MM.1S (cell line): ENCODE results near the gene PAX1.

Experiments
- DNase-seq: peaks from one replicate; pipeline ENCODE4 v3.0.0-alpha.2; 2015
- H2AFZ ChIP-seq: fragments of 300-600 bp; sonication (generic); 2 replicates; pipeline ENCODE4 v1.6.0; 2016; ENCODE audit warnings: antibody characterized with exemption, low read length
- H3F3A ChIP-seq: fragments of 300-600 bp; sonication (generic); 2 replicates; pipeline ENCODE4 v1.6.1; 2016; ENCODE audit warnings: mild to moderate bottlenecking, antibody characterized with exemption, low read length, moderate library complexity, mixed read lengths; ENCODE audit not compliant: insufficient read depth
- H3K27ac ChIP-seq: fragments of 300-600 bp; sonication (generic); 2 replicates; pipeline ENCODE4 v1.5.1; 2016; ENCODE audit warnings: mild to moderate bottlenecking, low read length
- H3K27me3 ChIP-seq: fragments of 300-600 bp; sonication (generic); replicated peaks from 2 replicates; pipeline ENCODE4 v1.6.0; 2016; ENCODE audit warnings: low read length; ENCODE audit not compliant: insufficient read depth
- H3K36me3 ChIP-seq: fragments of 300-600 bp; sonication (generic); replicated peaks from 2 replicates; pipeline ENCODE4 v1.6.1; 2016; ENCODE audit warnings: mild to moderate bottlenecking, low read length, mixed read lengths; ENCODE audit not compliant: insufficient read depth
- H3K4me1 ChIP-seq: fragments of 300-600 bp; sonication (generic); 2 replicates; pipeline ENCODE4 v1.6.1; 2016; ENCODE audit warnings: low read length, mixed read lengths
- H3K4me2 ChIP-seq: fragments of 300-600 bp; sonication (generic); 2 replicates; pipeline ENCODE4 v1.6.0; 2016; ENCODE audit warnings: low read depth, low read length
- H3K4me3 ChIP-seq: fragments of 300-600 bp; sonication (generic); 2 replicates; pipeline ENCODE4 v1.5.1; 2016; ENCODE audit warnings: low read length, mixed read lengths
- H3K79me2 ChIP-seq: fragments of 300-600 bp; sonication (generic); 2 replicates; pipeline ENCODE4 v1.6.1; 2016; ENCODE audit warnings: mixed run types, low read length, mixed read lengths
- H3K9ac ChIP-seq: fragments of 300-600 bp; sonication (generic); 2 replicates; pipeline ENCODE4 v1.6.1; 2016; ENCODE audit warnings: low read length, mixed read lengths
- H3K9me2 ChIP-seq: fragments of 300-600 bp; sonication (generic); replicated peaks from 2 replicates; pipeline ENCODE4 v1.6.1; 2016; ENCODE audit warnings: mild to moderate bottlenecking, low read length, mixed read lengths; ENCODE audit not compliant: insufficient read depth
- H3K9me3 ChIP-seq: fragments of 300-600 bp; sonication (generic); replicated peaks from 2 replicates; pipeline ENCODE4 v1.6.1; 2016; ENCODE audit warnings: mild to moderate bottlenecking, low read length, mixed read lengths; ENCODE audit not compliant: insufficient read depth
- H4K20me1 ChIP-seq: fragments of 300-600 bp; sonication (generic); 2 replicates; pipeline ENCODE4 v1.6.1; 2016; ENCODE audit warnings: mild to moderate bottlenecking, low read length, moderate library complexity, mixed read lengths; ENCODE audit not compliant: insufficient read depth
- EZH2 ChIP-seq: fragments of 300-600 bp; sonication (generic); optimal IDR thresholded peaks from 2 replicates; pipeline ENCODE3; 2017; ENCODE audit warnings: low read depth, mild to moderate bottlenecking, antibody characterized with exemption, low read length, mixed read lengths
- EZH2phosphoT487 ChIP-seq: fragments of 300-600 bp; sonication (generic); IDR thresholded peaks from 2 replicates; pipeline ENCODE4 v1.6.1; 2018; ENCODE audit warnings: antibody characterized with exemption, low read length
- TF ChIP-seq, protein P1 (sequence below): fragments of 300-600 bp; sonication (generic); IDR thresholded peaks from 2 replicates; pipeline ENCODE4 v1.5.1; 2016; ENCODE audit warnings: antibody characterized with exemption, low read length, mixed read lengths

PAX1 gene

DNA sequence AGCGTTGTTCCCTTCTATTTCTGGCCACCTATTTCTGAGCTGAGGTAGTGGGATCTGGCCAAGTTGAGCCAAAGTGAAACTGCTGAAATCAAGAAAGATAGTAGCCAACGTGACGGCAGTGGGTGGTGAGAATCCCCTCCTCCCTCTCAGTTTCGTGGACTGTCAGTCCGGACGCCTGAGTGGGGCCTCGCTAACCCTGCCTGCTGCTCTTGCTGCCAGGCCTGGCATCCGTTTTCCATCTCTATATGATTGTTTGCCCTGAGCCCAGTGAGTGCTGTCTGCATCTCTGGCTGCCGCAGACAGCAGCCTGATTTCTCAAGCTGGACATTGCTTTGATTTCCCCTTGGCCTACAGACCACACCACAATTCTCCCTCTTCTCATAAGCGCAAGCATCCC, 23.5 kb upstream of the PAX1 start:
- H3K9me3 ChIP-seq: no peaks in the 10 kb centered on the region
- H3K36me3 ChIP-seq: no peaks in the 10 kb centered on the region
- no peak overlapping the region for H3K9ac ChIP-seq
- H4K20me1 ChIP-seq: no peaks in the 10 kb centered on the region
- no peak overlapping the region for H3K4me2 ChIP-seq
- no peak overlapping the region for H2AFZ ChIP-seq
- no peaks in the 10 kb centered on the region for H3K79me2 ChIP-seq
- no peak for TF ChIP-seq EZH2phosphoT487
- TF ChIP-seq, protein P1, sequence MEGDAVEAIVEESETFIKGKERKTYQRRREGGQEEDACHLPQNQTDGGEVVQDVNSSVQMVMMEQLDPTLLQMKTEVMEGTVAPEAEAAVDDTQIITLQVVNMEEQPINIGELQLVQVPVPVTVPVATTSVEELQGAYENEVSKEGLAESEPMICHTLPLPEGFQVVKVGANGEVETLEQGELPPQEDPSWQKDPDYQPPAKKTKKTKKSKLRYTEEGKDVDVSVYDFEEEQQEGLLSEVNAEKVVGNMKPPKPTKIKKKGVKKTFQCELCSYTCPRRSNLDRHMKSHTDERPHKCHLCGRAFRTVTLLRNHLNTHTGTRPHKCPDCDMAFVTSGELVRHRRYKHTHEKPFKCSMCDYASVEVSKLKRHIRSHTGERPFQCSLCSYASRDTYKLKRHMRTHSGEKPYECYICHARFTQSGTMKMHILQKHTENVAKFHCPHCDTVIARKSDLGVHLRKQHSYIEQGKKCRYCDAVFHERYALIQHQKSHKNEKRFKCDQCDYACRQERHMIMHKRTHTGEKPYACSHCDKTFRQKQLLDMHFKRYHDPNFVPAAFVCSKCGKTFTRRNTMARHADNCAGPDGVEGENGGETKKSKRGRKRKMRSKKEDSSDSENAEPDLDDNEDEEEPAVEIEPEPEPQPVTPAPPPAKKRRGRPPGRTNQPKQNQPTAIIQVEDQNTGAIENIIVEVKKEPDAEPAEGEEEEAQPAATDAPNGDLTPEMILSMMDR: no peak
- no peak for TF ChIP-seq EZH2
- no peaks in the 10 kb centered on the region for H3F3A ChIP-seq
- no peaks in the 10 kb centered on the region for H3K27me3 ChIP-seq
- H3K4me3 ChIP-seq: no peak overlapping the region
- no peak for DNase-seq
- no peak overlapping the region for H3K27ac ChIP-seq
- no peaks in the 10 kb centered on the region for H3K9me2 ChIP-seq
- H3K4me1 ChIP-seq: no peaks in the 10 kb centered on the region

DNA sequence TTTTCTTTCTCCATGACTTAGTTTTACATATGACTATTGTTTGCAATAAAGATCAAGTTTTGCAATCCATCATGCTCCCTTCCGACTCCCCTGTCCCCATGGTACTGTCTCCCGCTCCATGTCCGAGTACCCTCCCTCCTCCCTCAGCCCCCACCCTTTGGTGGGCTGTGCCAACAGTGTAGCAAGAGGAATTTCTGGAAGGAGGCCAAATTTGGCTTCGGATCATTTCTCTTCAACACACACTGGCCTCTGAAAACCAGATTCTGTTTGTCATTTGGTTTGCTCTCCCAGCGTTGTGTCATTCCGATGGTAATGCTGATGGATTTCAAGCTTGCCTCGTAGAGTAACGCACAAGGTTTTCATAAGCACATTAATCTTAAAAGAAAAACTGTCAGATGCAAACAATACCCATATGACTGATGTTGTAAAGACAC, 22.9 kb upstream of the PAX1 start:
- Histone ChIP-seq H2AFZ (no peak overlapping the region), H3K27ac (no peak overlapping the region), H3K36me3 (no peaks in the 10 kb centered on the region), H3K9me2 (no peaks in the 10 kb centered on the region), H3K79me2 (no peaks in the 10 kb centered on the region), H3K9ac (no peak overlapping the region), H3K4me2 (no peak overlapping the region), H3F3A (no peaks in the 10 kb centered on the region), H3K4me3 (no peak overlapping the region), H3K27me3 (no peaks in the 10 kb centered on the region), H3K4me1 (no peaks in the 10 kb centered on the region), H3K9me3 (no peaks in the 10 kb centered on the region), H4K20me1 (no peaks in the 10 kb centered on the region)
- TF ChIP-seq, protein P1: no peak
- TF ChIP-seq EZH2phosphoT487: no peak
- TF ChIP-seq EZH2: no peak
- DNase-seq: no peak

DNA sequence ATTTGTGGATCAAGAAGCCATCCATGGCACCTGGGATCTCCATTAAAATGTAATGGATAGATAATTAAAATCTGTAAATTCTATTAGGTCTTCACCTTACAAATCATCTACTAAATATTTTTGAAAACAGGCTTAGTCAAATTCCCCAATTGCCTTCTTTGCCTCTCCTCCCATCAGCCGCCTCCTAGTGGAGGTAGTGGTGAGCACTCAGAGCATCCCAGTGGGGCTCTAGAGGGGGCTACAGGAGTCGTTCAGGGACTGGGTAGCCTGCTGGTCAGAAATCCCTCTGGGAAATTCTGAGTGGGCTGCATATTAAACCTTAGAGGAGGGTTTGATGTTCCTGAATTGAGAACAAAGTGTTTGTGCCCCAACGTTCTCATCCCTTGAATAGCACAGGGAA, 20.8 kb upstream of the PAX1 start:
- no peak overlapping the region for H3K4me3 ChIP-seq
- H3K9ac ChIP-seq: no peak overlapping the region
- TF ChIP-seq EZH2phosphoT487 (no peak), EZH2 (no peak)
- TF ChIP-seq, protein P1: no peak
- no peak for DNase-seq
- H3K9me2 ChIP-seq: no peaks in the 10 kb centered on the region
- no peaks in the 10 kb centered on the region for H3K4me1 ChIP-seq
- no peaks in the 10 kb centered on the region for H4K20me1 ChIP-seq
- H3K79me2 ChIP-seq: no peaks in the 10 kb centered on the region
- no peaks in the 10 kb centered on the region for H3K27me3 ChIP-seq
- no peaks in the 10 kb centered on the region for H3K36me3 ChIP-seq
- no peak overlapping the region for H3K4me2 ChIP-seq
- no peak overlapping the region for H2AFZ ChIP-seq
- H3K27ac ChIP-seq: no peak overlapping the region
- no peaks in the 10 kb centered on the region for H3F3A ChIP-seq
- H3K9me3 ChIP-seq: no peaks in the 10 kb centered on the region
